Activated gamma-delta T cell (primary cell): ENCODE results near the gene SMC6.

Experiments used
- DNase-seq: peaks from one replicate; lab custom pipeline; 2025; lab: John Stamatoyannopoulos, UW

SMC6 gene

DNA sequence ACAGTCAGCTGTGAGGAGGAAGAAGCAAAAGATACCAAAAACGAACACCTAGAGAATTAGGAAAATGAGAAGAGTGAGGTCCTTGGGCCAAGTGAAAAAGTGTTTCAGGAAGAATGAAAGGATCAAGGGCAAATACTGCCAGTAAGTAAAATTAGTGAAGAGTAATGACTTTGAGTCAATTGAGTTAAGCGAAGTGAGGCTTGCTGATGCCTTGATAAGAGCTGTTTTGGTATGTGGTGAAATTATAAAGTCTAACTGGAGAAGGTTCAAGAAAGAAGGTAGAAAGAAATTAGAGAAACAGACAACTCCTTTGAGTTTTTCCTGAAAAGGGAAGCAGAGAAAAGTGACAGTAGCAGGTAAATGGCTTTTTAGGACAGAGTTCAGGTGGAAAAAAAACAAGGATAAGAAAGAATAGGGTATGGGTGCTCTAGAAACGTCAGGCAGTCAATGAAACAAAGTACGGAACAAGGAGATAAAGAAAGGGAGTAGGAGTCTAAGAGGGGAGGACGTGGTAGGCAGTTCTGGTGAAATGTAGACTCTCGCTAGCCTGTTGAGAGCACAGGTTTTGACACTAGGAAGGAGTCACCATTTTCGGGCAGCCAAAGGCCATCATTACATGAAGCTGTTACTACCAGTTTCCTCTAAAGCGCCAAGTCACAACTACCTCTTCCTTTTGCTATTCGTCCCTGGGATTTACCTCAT lies 42.9 kb downstream of the SMC6 start:
- DNase-seq: no peak

DNA sequence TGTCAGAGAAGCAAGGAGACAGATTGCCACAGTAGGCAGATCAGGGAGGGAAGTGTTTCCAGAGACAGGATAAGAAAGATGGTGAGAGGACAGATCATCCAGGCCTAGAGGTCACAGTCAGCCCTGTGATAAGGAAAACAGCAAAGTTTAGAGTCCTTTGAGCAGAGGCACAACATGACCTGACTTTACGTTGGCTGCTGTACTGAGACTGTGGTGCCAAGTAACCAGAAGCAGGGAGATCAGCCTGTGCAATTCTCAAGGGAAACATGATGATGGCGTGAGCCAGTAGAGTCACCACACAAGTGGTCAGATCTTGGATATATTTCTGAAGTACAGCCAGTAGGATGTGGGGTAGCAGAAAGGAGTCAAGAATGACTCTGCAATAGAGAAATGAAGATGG lies 43.7 kb downstream of the SMC6 start:
- DNase-seq: no peak

DNA sequence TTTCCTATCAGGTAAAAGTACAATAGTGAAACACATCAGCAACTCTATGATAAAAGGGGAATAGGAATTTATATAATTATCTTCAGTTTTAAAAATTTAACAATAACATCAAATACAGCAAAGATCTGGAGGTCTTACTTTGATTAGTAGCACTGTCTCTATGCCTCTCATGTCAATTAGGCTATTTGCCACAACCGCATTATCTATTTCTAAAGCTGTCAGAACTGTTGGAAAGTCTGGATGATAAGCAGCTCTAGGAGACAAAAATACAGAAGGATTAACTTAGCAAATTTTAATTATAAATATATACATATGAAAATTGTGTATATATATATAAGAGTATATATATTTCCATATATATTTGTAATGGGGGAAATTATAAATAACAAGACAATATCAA lies 45.1 kb downstream of the SMC6 start:
- DNase-seq: no peak

DNA sequence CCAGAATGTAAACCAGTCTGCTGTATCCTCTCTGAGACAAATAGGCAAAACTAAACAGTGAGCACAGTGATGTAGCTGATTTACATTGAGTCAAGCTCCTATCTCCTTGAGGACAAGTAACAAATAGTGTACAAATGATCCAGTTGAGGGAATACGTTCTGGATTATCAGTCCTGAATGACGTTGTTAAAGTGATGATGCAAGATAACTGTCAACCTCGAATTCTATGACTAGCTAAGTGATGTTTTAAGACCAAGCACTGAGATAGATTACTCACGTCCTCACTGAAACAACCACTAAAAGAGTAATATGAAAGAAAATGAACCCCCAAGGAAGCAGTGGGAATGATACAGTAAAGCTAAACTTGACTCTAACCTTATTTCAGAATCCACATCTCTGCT lies 46.8 kb downstream of the SMC6 start:
- DNase-seq: no peak

DNA sequence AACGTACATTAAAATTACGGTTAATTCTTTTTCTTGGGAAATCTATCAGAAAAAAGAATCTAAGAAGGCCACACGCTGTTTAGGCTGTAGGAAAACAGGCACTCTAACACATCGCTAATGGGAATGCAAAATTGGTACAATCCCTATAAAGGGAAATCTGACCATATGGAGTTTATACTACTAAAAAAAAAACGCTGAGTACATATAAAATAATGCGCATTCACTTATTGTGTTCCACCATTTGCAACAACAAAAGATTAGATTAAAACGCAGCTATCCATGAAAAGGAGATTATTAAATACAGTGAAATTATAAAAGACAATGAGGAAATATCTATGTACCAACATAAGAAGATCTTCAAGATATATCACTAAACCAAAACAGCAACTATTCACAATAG lies 62.8 kb downstream of the SMC6 start:
- no peak for DNase-seq

DNA sequence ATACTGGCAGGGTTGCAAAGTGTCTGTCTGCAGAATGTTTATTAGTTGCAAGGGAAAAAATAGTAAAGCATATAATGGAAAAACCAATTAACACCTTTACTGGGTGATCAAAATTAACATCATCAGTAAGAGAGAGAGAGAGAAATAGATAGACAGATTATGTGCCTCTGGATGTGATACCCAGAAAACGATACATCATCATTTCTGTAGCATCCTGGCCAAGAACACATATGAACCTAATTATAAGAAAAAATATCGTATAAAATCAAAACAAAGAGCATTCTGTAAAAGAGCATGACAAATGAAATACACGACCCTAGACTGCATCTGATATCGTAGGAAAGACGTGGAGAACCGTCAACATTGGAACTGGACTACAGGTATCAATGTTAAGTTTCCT lies 64.6 kb downstream of the SMC6 start:
- DNase-seq: no peak

DNA sequence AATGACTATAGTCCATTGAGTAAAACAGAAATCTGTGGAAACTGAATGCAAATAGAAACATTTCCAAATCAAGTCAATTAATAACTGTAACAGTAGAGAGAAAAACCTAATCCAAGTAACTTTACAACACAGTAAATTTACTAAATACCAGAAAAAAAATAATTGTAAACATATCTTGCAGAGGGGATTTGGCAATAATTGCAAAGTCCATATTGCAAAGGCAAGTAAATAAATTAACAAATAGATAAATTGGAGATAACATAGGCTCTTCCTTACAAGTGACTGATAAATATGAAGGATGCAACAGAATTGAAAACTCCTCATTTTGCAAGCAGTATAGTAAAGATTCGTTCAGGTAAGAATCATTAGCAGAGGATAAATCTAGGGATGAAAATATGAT lies 65.0 kb downstream of the SMC6 start:
- no peak for DNase-seq

DNA sequence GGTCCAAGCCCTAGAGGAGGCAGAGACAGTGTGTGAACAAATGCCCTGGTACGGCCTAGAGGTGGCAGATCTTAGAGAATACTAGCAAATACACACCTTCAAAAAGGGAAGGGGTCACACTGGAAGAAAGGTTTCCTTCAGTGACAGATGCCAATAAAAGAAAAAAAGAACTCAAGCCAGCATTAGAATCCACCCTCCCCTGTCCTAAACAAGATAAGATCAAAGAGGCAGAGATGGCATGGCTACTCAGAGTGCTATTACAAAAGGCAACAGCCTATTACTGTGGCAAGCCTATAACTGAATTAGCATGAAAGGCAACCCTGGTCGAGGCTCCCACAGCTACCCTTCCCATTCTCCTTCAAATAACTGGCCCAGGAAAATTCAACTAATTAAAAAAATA lies 69.6 kb downstream of the SMC6 start:
- no peak for DNase-seq

DNA sequence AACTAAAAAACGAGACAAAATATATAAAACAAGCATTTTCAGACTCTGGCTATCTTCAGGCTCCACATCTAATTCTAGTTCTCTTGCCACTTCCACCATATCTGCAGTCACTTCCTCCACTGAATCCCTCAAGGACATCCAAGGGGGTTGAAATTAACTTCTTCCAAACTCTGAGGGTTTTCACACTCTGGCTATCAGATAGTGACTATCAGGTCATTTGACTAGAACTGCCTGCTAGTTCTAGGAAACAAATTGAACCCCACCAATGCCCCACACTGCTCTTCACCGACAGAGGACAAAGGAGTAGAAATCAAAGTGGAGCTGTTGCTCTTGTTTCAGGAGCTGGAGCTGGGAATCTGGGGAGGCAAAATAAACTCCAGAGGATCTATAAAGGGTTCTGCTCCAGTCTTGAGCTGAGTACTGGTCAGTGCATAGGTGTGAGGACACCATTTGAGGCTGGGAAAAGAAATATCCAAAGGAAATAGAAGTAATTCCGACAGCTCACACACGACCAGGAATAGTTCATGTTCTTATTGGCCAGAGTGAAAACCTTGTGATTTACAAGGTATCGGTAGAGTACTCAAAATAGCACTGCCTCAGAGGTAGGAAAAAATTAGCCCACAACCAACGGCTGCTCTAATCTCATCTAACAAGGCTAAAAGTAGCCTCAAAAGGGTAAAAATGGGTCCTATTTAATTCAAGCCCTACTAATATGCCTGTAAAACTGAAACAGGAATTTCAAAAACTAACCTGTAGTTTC lies 71.3 kb downstream of the SMC6 start:
- DNase-seq: no peak

DNA sequence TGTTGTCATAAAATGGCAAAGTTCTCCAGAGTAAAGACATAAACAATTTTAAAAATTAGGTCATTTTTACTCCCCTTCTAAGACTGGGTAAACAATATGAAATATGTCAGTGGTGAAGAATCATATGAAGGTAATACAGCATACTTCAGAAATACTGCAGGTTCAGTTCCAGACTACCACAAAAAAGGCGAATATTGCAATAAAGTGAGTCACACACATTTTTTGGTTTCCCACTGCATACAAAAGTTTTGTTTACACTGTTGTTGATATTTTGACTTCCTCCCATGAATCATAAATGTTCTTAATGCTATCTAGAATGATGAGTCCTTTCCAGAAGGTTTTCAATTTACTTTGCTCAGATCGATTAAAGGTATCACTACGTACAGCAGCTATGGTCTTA lies 73.5 kb downstream of the SMC6 start:
- DNase-seq: no peak

DNA sequence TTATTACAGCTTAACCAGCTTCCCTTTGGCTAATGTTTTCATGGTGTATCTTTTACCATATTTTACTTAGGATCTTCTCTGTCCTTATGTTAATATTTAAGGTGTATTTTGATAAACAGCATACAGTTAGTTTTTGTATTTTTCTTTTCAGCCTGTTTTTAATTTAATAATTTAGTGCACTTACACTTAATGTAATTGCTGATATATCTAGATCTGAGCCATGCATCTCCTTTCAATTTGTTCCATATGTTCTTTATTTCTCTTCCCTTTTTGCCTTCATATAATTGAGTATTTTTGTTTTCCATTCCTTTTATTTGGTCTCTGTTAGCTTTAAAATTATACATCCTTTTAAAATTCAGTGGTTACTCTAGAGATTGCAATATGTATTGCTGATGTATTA lies 78.8 kb downstream of the SMC6 start:
- DNase-seq: no peak

DNA sequence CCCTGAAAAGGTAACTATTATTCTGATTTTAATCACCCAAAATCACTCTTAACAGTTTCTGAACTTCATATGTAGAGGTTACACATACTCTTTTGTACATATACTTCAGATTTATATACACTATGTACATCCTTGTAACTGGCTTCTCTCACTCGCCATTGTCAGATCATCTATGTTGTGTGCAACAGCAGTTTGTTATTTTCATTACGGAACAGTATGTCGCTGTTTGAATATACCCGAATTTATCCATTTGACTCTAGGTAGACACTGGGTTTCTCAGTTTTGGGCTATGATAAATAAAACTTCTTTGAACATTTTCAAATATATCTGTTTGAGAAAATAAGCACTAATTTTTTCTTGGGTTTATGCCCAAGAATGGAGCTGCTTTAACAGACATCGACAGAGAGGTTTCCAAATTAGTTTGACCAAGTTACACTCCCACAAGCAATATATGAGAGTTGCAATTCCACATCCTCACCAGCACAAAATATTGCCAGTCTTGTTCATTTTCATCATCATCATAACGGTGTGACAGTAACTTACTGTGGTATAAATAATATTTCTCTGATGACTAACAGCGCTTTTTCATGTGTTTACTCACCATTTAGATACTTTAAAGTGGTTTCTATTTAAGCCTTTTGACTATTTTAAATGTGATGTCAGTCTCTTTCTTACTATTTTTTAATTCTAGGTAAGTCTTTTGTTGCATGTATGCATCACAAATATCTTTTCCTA lies 80.9 kb downstream of the SMC6 start:
- DNase-seq: no peak

DNA sequence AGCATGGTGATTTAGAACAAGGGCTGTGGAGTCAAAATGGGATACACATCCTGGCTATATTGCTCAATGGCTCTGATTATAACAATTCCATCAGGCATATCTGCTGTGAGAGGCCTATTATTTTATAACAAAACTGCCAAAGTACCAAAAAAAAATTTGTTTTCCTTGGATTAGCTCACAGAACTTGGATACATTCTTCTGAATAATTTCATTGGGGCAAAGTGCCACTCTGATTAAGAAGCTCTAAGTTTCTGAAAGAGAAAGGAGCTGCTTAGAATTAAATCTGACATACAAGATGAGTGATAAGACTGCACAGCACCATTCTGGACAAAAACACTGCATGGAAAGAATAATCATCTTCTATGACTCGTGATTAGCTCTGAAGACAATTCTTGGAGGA lies 85.7 kb downstream of the SMC6 start:
- DNase-seq: no peak

DNA sequence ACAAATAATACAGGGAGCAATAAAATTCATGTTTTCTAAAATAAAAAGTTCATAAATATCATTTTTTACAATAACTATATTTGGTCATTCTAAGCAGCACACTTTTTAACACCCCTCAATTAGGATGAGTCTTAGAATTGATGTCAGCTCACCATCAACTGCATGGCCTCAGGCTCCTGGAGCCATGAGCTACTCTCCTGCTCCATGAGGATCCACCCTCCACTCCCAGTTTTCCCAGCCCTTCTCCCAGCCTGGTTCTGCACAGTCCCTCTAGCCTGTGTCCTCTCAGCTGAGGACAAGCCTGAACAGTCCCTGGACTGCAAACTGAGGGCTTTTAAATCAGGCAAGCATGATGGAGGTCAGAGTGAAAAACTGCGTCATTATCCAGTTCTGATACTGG lies 89.1 kb downstream of the SMC6 start:
- DNase-seq: no peak

DNA sequence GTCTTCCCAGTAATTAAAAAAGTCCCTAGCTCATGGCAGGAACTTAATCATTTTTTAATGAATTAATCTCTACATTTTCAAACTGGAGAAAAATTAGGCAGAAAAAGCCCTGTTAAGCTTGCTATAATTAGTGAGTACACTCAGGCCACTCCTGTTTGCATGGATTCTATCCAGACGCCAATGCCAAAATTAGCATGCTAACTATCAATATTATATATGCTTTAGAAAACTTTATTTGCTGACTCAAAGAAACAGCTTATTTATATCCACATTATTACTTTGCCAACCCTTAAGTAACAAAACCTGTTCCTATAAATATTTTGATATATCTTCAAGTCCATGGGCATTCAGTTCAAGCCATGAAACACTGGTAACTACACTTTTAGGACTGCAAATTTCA lies 90.9 kb downstream of the SMC6 start:
- DNase-seq: no peak

DNA sequence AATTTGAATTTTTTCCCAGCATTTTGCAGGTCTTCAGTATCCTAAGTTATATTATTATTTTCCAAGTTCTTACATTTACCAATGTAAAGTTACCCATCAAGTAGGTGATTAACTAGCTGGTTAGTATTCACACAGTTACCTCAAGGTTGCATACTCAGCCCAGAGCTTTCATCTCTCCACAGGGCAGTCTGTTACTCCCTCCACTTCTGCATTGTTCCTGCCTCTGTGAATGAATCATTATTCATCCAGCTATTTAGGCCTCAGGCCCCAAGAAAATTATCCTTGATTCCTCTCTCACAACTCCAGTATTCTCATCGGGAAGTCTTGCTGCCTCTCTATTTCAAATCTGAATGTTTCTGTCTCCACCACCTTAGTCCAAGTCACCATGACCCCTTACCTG lies 92.2 kb downstream of the SMC6 start:
- no peak for DNase-seq

DNA sequence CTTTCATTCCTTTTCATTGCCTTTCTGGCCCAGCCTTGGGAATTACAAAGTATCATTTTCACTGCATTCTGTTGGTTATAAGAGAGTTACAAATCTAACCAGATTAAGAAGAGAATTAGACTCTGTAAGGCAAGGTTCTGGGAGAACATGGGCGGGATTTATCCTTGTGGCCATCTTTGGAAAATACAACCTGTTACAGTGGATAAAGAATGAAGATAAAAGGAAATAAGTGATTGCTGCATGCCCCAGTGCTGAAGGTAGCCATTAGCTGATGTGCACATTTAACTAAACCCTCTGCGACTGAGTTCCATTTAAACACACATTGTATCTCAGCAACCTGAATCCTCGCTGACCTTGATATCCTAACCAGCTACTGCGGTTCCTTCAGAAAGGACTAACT lies 93.4 kb downstream of the SMC6 start:
- DNase-seq: no peak

DNA sequence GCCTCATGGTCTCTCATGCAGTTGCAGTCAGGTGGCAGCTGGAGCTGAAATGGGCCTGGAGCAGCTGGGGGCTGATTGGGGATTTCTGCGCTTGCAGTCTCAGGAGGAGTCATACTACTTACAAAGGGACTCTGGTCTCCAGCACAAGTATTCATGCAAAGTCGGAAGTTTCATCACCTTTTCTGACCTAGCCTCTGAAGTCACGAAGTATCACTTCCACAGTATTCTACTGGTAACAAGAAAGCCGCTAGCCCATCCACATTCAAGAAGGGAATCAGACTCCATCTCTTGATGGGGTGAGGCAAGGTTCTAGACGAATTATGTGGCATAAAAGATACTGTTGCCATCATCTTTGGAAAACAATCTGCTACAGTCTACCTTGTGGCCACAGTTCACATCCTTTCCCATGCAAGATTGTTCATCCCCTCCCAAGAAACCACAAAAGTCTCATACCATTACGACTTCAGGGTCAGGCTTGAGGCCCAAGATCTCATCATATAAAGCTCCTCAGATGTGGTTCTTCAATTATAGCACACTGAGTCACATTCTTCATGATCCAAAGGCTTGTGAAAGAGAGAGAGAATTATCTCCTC lies 95.3 kb downstream of the SMC6 start:
- DNase-seq: no peak

DNA sequence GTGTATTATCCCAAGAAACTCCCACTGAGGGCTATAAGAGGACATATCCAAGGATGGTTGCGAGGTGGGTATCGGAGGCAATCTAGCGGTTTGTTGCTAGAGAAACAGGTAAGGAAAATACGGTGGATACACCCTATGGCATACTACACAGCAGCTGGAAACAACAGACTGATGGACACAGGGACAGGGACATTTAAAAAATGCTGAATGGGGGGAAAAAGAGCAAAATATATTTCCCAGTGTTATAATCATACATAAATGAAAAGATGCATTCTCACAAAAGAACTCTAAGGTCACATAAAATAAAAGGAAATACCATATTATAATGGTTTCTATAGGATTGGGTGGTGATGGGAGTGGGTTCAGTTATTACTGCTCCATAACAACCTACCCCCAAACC lies 95.9 kb downstream of the SMC6 start:
- no peak for DNase-seq

DNA sequence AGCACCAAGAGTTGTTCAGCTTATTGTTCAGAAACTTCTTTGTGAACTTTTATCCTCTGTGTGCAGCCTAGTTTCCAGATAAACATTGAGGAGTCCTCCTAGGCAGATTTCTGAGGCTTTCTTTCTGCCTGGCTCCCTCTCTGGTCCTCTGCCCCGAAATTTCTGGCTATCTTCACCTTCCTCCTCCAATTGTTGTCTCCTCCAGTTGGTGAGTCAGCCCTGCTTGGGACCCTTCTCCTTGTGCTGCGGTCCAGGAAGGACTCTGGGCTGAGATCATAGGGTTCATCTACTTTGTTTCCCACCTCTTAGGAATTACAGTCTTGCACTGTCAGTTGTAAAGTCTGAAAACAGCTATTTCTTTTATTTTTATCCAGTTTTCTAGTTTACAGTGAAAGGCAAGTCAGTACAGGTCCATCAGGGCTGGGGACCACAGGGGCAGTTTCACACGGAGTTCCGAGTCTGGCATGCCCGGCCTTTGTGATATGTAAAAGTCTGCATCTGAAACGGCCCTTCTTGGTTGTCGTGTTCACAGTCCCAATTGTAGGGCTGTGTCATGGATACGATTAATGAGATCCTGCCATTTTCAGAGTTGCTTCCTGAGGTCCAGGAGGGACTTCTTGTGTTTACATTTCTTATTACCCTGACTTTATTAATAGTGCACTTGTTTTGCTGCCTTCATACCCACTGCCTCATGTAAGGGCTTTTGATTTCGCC lies 100.8 kb downstream of the SMC6 start:
- no peak for DNase-seq

DNA sequence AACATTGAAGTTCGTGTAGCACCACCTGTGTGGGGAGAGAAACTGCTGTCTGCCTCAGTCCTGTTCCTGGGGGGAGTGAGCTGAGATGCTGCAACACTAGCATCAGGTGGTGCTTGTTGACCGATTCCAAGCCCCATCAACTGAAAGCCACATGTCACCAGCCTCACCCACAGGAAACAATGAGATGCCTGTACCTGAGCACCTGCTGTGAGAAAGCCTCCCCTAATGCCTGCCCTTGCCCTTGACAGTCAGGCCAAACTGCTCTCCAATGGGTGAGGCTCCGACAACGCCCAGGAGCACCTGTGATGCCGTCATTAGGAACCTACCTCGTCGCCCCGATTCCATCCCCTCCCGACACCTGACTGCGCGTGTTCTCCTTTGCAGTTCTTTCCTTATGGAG lies 104.6 kb downstream of the SMC6 start:
- no peak for DNase-seq

DNA sequence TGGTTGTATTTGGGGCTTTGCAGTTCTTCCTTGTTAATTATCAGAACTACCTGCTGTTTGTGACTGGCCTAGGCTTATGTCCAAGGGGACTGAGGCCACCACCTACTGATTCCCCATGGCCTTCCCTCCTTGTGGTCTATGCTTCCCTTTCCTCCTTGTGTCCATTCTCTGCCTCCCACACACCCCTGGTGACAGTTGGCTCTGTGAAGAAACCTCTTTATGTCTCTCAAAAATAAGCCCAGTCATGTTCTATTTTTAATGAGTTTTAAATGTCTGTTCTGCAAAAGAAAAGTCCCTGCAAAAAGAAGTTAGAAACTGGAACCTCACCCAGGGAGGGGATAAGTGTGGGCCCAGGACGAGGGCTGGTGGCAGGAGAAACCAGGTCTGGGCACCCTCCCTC lies 105.0 kb downstream of the SMC6 start:
- DNase-seq: no peak
